ENCODE results near the gene POLD4. TPM values are rescaled to one million over a fixed set of nuclear protein-coding genes. Genes with fewer than 3 reads are reported as not detected.

The POLD4 gene
- total RNA-seq, 4 donors from 2014 or later = 65.7 to 87.3 (median 74.4) TPM

DNA sequence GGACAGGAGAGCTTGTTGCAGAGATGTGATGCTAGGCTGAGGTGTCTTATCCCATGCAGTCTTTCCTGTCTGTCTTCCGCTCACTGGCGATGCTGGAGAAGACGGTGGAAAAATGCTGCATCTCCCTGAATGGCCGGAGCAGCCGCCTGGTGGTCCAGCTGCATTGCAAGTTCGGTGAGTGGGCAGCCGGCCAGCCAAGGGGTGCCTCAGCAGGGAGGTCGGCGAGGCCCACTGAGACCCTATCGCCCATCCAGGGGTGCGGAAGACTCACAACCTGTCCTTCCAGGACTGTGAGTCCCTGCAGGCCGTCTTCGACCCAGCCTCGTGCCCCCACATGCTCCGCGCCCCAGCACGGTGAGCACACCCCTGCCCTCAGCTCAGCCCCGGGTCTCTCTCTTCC, 40.1 kb upstream of the POLD4 start:
- TF ChIP-seq, protein P1, sequence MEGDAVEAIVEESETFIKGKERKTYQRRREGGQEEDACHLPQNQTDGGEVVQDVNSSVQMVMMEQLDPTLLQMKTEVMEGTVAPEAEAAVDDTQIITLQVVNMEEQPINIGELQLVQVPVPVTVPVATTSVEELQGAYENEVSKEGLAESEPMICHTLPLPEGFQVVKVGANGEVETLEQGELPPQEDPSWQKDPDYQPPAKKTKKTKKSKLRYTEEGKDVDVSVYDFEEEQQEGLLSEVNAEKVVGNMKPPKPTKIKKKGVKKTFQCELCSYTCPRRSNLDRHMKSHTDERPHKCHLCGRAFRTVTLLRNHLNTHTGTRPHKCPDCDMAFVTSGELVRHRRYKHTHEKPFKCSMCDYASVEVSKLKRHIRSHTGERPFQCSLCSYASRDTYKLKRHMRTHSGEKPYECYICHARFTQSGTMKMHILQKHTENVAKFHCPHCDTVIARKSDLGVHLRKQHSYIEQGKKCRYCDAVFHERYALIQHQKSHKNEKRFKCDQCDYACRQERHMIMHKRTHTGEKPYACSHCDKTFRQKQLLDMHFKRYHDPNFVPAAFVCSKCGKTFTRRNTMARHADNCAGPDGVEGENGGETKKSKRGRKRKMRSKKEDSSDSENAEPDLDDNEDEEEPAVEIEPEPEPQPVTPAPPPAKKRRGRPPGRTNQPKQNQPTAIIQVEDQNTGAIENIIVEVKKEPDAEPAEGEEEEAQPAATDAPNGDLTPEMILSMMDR (IDR thresholded peaks at IDR 0.05) = no peak
- TF ChIP-seq POLR2A (IDR thresholded peaks at IDR 0.05) (no peak), POLR2AphosphoS5 (IDR thresholded peaks at IDR 0.05) (no peak), EP300 (IDR thresholded peaks at IDR 0.05) (no peak)
- H3K27me3 ChIP-seq = no peaks in the 10 kb centered on the region
- ATAC-seq = no peak
- 83 to 92% methylated on average over 2 to 18 of the region's 18 CpGs for WGBS, 2 donors (ENCODE audit: low coverage in 1 of 2)
- H3K4me3 ChIP-seq = no peak overlapping the region
- peaks cover 0 to 51% of the 10 kb centered on the region in 2 donors for H3K36me3 ChIP-seq
- H3K4me1 ChIP-seq = peaks cover 0 to 64% (median 10%) of the 10 kb centered on the region in 3 donors
- no peaks in the 10 kb centered on the region for H3K9me3 ChIP-seq
- H3K27ac ChIP-seq = no peak overlapping the region

DNA sequence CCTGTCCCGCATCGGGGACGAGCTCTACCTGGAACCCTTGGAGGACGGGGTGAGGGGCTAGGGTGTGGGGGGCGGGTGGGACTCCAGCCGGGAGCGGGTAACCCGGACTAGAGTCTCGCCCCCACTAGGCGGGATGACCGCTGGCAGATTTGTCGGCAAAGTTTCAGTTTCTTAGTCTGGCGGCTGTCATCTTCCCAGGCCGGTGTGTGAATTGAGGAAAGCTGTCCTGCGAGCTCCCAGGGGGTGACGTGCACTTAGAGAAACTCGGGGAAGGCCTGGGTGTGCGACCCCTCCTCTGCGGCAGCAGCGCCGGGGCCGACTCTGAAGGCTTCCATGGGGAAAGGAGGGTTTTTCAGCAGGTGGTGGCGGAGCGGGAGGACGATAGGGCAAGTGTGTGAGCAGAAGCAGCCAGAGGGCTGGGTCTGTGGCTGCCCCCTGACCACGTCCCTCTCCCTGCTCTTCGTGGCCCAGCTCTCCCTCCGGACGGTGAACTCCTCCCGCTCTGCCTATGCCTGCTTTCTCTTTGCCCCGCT, 38.9 kb upstream of the POLD4 start:
- Histone ChIP-seq H3K36me3 (peaks cover 0 to 39% of the 10 kb centered on the region in 2 donors), H3K9me3 (no peaks in the 10 kb centered on the region), H3K27ac (peak overlapping the region; percentile 50 to 90 (median 88)), H3K4me3 (peak overlapping the region; percentile 67 to 78), H3K27me3 (no peaks in the 10 kb centered on the region), H3K4me1 (peaks cover 0 to 52% (median 10%) of the 10 kb centered on the region in 3 donors)
- 10% methylated on average over 8 of the region's 31 CpGs; no CpG with 5 or more reads in 1 of the 2 donors for WGBS, 2 donors (ENCODE audit: low coverage in 1 of 2)
- TF ChIP-seq EP300 (IDR thresholded peaks at IDR 0.05) (no peak), POLR2AphosphoS5 (IDR thresholded peaks at IDR 0.05) (no peak), POLR2A (IDR thresholded peaks at IDR 0.05) (no peak)
- TF ChIP-seq, protein P1 (IDR thresholded peaks at IDR 0.05) = no peak
- no peak for ATAC-seq

DNA sequence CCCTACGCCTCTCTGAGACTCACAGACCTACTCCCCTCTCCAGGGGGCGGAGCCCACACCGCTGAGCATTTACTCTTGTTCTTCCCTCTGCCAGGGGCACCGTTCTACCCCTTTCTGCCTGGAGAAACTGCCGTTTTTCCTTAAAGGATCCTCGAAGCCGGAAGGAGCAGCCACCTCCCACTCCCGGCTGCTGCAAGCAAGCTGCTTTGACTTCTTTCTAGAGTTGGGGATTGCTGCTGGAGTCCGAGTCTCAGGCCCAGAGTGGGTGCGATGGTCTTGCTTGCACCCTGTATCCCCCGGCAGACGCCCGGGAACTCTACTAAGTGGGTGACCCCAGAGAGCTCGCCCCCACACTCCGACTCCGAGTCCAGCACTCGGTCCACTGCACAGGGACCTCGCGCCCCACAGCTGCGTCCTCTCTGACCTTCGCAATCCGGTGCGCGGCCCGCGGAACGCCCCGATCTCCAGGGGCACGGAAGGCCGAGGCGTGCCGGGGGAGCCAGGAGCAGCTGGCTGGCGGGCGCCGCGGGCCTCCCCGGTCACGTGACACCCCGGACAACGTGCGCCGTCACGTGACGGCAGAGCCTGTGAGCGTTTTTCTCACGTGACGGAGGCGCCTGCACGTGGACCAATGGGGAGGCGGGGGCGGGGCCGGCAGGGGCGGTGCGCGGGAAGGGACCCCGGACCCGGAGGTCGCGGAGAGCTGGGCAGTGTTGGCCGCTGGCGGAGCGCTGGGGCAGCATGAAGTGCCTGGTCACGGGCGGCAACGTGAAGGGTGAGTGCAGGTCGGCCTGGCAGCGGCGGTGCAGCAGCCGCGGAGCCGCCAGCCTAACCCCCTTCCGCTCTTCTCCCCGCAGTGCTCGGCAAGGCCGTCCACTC, 38.2 kb upstream of the POLD4 start, which contains the start of gene RAD9A:
Gene RAD9A (plus strand): TSS at position 683 of the 879 bp plus-strand sequence. CDS start 59 bp downstream, at position 742.
- 0% methylated on average over 3 to 8 of the region's 75 CpGs for WGBS, 2 donors (ENCODE audit: low coverage in 1 of 2)
- Histone ChIP-seq H3K36me3 (peaks cover 0 to 32% of the 10 kb centered on the region in 2 donors), H3K27ac (peak within 1 kb of the TSS; percentile 50 to 90 (median 88)), H3K9me3 (no peaks in the 10 kb centered on the region), H3K4me1 (peaks cover 0 to 45% (median 10%) of the 10 kb centered on the region in 3 donors), H3K4me3 (peak within 1 kb of the TSS; percentile 67 to 78), H3K27me3 (no peaks in the 10 kb centered on the region)
- peak; percentile 86 for ATAC-seq
- TF ChIP-seq POLR2A (IDR thresholded peaks at IDR 0.05) (peak; percentile 55 to 78), EP300 (IDR thresholded peaks at IDR 0.05) (no peak), POLR2AphosphoS5 (IDR thresholded peaks at IDR 0.05) (peak; percentile 78)
- TF ChIP-seq, protein P1 (IDR thresholded peaks at IDR 0.05) = no peak

DNA sequence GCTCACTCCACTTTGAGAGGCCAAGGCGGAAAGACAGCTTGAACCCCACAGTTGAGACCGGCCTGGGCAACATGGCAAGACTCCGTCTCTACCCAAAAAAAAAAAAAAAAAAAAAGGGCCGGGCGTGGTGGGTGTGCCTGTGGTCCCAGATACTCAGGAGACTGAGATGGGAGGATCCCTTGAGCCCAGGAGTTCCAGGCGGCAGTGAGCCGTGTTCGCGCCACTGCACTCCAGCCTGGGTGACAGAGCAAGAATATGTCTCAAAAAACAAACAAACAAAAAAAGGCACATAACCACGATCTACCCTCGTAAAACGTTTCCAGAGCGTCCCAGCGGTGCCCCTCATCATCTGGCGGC, 37.6 kb upstream of the POLD4 start:
- 2 to 4% methylated on average over 12 to 13 of the region's 15 CpGs for WGBS, 2 donors (ENCODE audit: low coverage in 1 of 2)
- TF ChIP-seq EP300 (IDR thresholded peaks at IDR 0.05) (no peak), POLR2A (IDR thresholded peaks at IDR 0.05) (no peak), POLR2AphosphoS5 (IDR thresholded peaks at IDR 0.05) (no peak)
- TF ChIP-seq, protein P1 (IDR thresholded peaks at IDR 0.05) = no peak
- Histone ChIP-seq H3K36me3 (peaks cover 0 to 26% of the 10 kb centered on the region in 2 donors), H3K4me3 (peak overlapping the region; percentile 67 to 78), H3K27ac (peak overlapping the region; percentile 50 to 90 (median 88)), H3K27me3 (no peaks in the 10 kb centered on the region), H3K9me3 (no peaks in the 10 kb centered on the region), H3K4me1 (peaks cover 0 to 42% (median 10%) of the 10 kb centered on the region in 3 donors)
- ATAC-seq = no peak
